Osteoblast (primary cell): ENCODE measurements around the gene PIANP. TPM values are rescaled to one million over a fixed set of nuclear protein-coding genes. Genes with fewer than 3 reads are reported as not detected.

Experiments
- DNase-seq: peaks from one replicate; pipeline ENCODE4 v3.0.0; 2011; ENCODE audit warnings: low spot score, mixed read lengths; ENCODE audit not compliant: insufficient read length; ENCODE audit errors: missing footprints
- H2AFZ ChIP-seq: 2 replicates; pipeline ENCODE4 v1.6.0; 2011; ENCODE audit warnings: mild to moderate bottlenecking, low read length
- H3K27ac ChIP-seq: 2 replicates; pipeline ENCODE4 v1.5.1; 2011; ENCODE audit warnings: mild to moderate bottlenecking, low read depth, low read length, moderate library complexity
- H3K27me3 ChIP-seq: 2 replicates; pipeline ENCODE4 v1.6.0; 2012; ENCODE audit warnings: mild to moderate bottlenecking, control low read depth, inconsistent platforms, low read length, moderate library complexity; ENCODE audit not compliant: insufficient read depth
- H3K36me3 ChIP-seq: 2 replicates; pipeline ENCODE4 v1.5.1; 2011; ENCODE audit warnings: mild to moderate bottlenecking, low read length, control low read depth, moderate library complexity; ENCODE audit not compliant: insufficient read depth
- H3K4me1 ChIP-seq: 2 replicates; pipeline ENCODE4 v1.5.1; 2011; ENCODE audit warnings: mild to moderate bottlenecking, low read length, control low read depth, moderate library complexity; ENCODE audit not compliant: insufficient read depth
- H3K4me2 ChIP-seq: 2 replicates; pipeline ENCODE4 v1.6.0; 2011; ENCODE audit warnings: mild to moderate bottlenecking, low read length; ENCODE audit not compliant: insufficient read depth
- H3K4me3 ChIP-seq: fragments of 200-600 bp; sonication (generic); 3 replicates; pipeline ENCODE4 v1.5.1; 2012; ENCODE audit warnings: mild to moderate bottlenecking, low read length, inconsistent platforms; ENCODE audit not compliant: insufficient read depth
- H3K79me2 ChIP-seq: 2 replicates; pipeline ENCODE4 v1.6.0; 2012; ENCODE audit warnings: mild to moderate bottlenecking, low read length, control low read depth, inconsistent platforms; ENCODE audit not compliant: insufficient read depth
- H3K9me3 ChIP-seq: 2 replicates; pipeline ENCODE4 v1.5.1; 2011; ENCODE audit warnings: low read depth, low read length, control low read depth
- H4K20me1 ChIP-seq: 2 replicates; pipeline ENCODE4 v1.6.0; 2012; ENCODE audit warnings: mild to moderate bottlenecking, low read length, control low read depth; ENCODE audit not compliant: insufficient read depth
- CTCF ChIP-seq: IDR thresholded peaks from 2 replicates; pipeline ENCODE4 v1.5.1; 2011; ENCODE audit warnings: mild to moderate bottlenecking, low read depth, low read length, moderate library complexity; ENCODE audit errors: extremely low read depth
- total RNA-seq: library from RNA; depleted of rRNA; stranded (reverse); fragments of >200 nt; gene quantifications from 2 replicates; pipeline ENCODE4 v1.2.3, GENCODE V29; 2012

Gene PIANP
- total RNA-seq, 1 donor = not detected

GRCh38 chr12:6666211-6666610 is 34.4 kb downstream of the PIANP start:
- H2AFZ ChIP-seq = no peak overlapping the region
- DNase-seq = no peak
- H3K9me3 ChIP-seq = no peaks in the 10 kb centered on the region
- no peak overlapping the region for H3K4me2 ChIP-seq
- no peak overlapping the region for H3K4me3 ChIP-seq
- no peak for TF ChIP-seq CTCF
- H4K20me1 ChIP-seq = no peaks in the 10 kb centered on the region
- no peaks in the 10 kb centered on the region for H3K27me3 ChIP-seq
- H3K4me1 ChIP-seq = peaks cover 9% of the 10 kb centered on the region
- H3K79me2 ChIP-seq = peaks cover 15% of the 10 kb centered on the region
- no peak overlapping the region for H3K27ac ChIP-seq
- peaks cover 44% of the 10 kb centered on the region for H3K36me3 ChIP-seq

GRCh38 chr12:6664902-6665301 is 35.7 kb downstream of the PIANP start:
- peaks cover 9% of the 10 kb centered on the region for H3K4me1 ChIP-seq
- H3K4me3 ChIP-seq = no peak overlapping the region
- peak; percentile 55 for DNase-seq
- no peak overlapping the region for H2AFZ ChIP-seq
- H3K36me3 ChIP-seq = peaks cover 32% of the 10 kb centered on the region
- H3K9me3 ChIP-seq = no peaks in the 10 kb centered on the region
- H3K4me2 ChIP-seq = no peak overlapping the region
- no peaks in the 10 kb centered on the region for H3K27me3 ChIP-seq
- no peak for TF ChIP-seq CTCF
- peaks cover 19% of the 10 kb centered on the region for H3K79me2 ChIP-seq
- no peak overlapping the region for H3K27ac ChIP-seq
- H4K20me1 ChIP-seq = no peaks in the 10 kb centered on the region

GRCh38 chr12:6662906-6663742 is 37.5 kb downstream of the PIANP start, which contains the start of gene ING4:
Gene ING4 (minus strand): TSS chr12:6663119. CDS start chr12:6663101, 18 bp downstream.
- no peak for TF ChIP-seq CTCF
- H3K4me2 ChIP-seq = peak within 1 kb of the TSS; percentile 99
- peaks cover 24% of the 10 kb centered on the region for H3K79me2 ChIP-seq
- peaks cover 14% of the 10 kb centered on the region for H3K36me3 ChIP-seq
- peak within 1 kb of the TSS; percentile 98 for H2AFZ ChIP-seq
- H3K4me3 ChIP-seq = peak within 1 kb of the TSS; percentile 100
- H3K4me1 ChIP-seq = peaks cover 9% of the 10 kb centered on the region
- H4K20me1 ChIP-seq = no peaks in the 10 kb centered on the region
- H3K9me3 ChIP-seq = no peaks in the 10 kb centered on the region
- peak; percentile 98 for DNase-seq
- H3K27me3 ChIP-seq = no peaks in the 10 kb centered on the region
- H3K27ac ChIP-seq = peak within 1 kb of the TSS; percentile 76

DNA sequence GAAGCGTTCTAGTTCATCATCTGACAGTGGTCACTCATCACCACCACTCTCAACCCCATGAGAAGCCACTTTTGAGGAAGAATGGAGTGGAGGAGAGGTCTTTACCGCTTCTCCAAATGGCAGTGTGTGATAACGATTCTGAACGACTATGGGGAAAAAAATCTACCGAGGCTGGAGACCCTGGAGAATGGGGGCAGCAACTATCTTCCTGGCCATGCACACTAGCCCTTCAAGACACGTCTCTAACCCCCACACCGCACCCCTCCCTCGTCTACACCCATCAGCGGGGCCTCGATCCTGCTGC is 38.1 kb downstream of the PIANP start:
- H3K4me1 ChIP-seq = peaks cover 9% of the 10 kb centered on the region
- no peaks in the 10 kb centered on the region for H3K9me3 ChIP-seq
- H3K79me2 ChIP-seq = peaks cover 24% of the 10 kb centered on the region
- no peak for DNase-seq
- no peaks in the 10 kb centered on the region for H4K20me1 ChIP-seq
- H3K4me3 ChIP-seq = peak overlapping the region; percentile 100
- no peak for TF ChIP-seq CTCF
- H3K27me3 ChIP-seq = no peaks in the 10 kb centered on the region
- peaks cover 9% of the 10 kb centered on the region for H3K36me3 ChIP-seq
- H3K27ac ChIP-seq = peak overlapping the region; percentile 67
- H3K4me2 ChIP-seq = peak overlapping the region; percentile 99
- peak overlapping the region; percentile 98 for H2AFZ ChIP-seq
